NCI-H1930 (cell line): Measurements from ENCODE around the gene CCDC148.
"Not testable (repeated sequence)": the region's sequence is repeated elsewhere in the genome, so short reads cannot be mapped to it uniquely, and the experiment has no call there.

ENCODE experiments used
- DNase-seq, 2 experiments: peaks; one replicate each; lab custom pipeline; 2025; lab: John Stamatoyannopoulos, UW

CCDC148 gene

GRCh38 chr2:158482594-158482993, 26.0 kb upstream of the CCDC148 start:
- DNase-seq, result no peak

GRCh38 chr2:158481116-158481515, 24.6 kb upstream of the CCDC148 start:
- no peak for DNase-seq

GRCh38 chr2:158478816-158479215, 22.3 kb upstream of the CCDC148 start:
- DNase-seq, result no peak

- no peak for DNase-seq
These were observed 21.7 kb upstream of the CCDC148 start for GRCh38 chr2:158478237-158478636.

GRCh38 chr2:158477202-158477601, 20.6 kb upstream of the CCDC148 start:
- no peak for DNase-seq

GRCh38 chr2:158474526-158475011, 18.0 kb upstream of the CCDC148 start:
- DNase-seq, result not testable (repeated sequence)

- DNase-seq, result no peak
These were observed 17.3 kb upstream of the CCDC148 start for GRCh38 chr2:158473719-158474392.

- not testable (repeated sequence) for DNase-seq
These were observed 16.7 kb upstream of the CCDC148 start for GRCh38 chr2:158473300-158473699.

GRCh38 chr2:158472829-158473228, 16.3 kb upstream of the CCDC148 start:
- not testable (repeated sequence) for DNase-seq

GRCh38 chr2:158467248-158467647, 10.7 kb upstream of the CCDC148 start:
- DNase-seq, result no peak

- no peak for DNase-seq
These were observed 8.1 kb upstream of the CCDC148 start for GRCh38 chr2:158464426-158465281.

GRCh38 chr2:158463496-158464095, 7.0 kb upstream of the CCDC148 start:
- DNase-seq, result no peak

GRCh38 chr2:158460632-158461297, 4.2 kb upstream of the CCDC148 start:
- DNase-seq, result no peak

GRCh38 chr2:158459161-158460003, 2.8 kb upstream of the CCDC148 start:
- DNase-seq, result no peak

GRCh38 chr2:158458617-158458920, 2.0 kb upstream of the CCDC148 start:
- DNase-seq, result no peak

GRCh38 chr2:158457826-158458616, 1.5 kb upstream of the CCDC148 start:
- DNase-seq, result peak; percentile 38 to 51

- DNase-seq, result peak; percentile 54 to 56
These were observed 706 bp upstream of the CCDC148 start for GRCh38 chr2:158457092-158457825.

GRCh38 chr2:158443606-158444005, 12.9 kb downstream of the CCDC148 start:
- no peak for DNase-seq

- not testable (repeated sequence) for DNase-seq
These were observed 17.5 kb downstream of the CCDC148 start for GRCh38 chr2:158439062-158439461.

- not testable (repeated sequence) for DNase-seq
These were observed 22.8 kb downstream of the CCDC148 start for GRCh38 chr2:158433716-158434115.
